Psoas muscle (tissue), 8 donors: ENCODE measurements around the gene AQP11. TPM values are rescaled to one million over a fixed set of nuclear protein-coding genes. Genes with fewer than 3 reads are reported as not detected.

ENCODE experiments used
- ATAC-seq, 4 donors: fragments of 200-7000 bp; cut with Tn5 transposase; one replicate each; pipeline ENCODE4 v1.9.1; 2020; ENCODE audit warnings: moderate library complexity in 3 of 4, mild to moderate bottlenecking in 2 of 4
- DNase-seq, 2 donors: peaks; one replicate each; pipeline ENCODE4 v3.0.0-alpha.2; 2020
- H3K27ac ChIP-seq: fragments of 200-600 bp; one replicate; pipeline ENCODE4 v1.8.0; 2022
- H3K27me3 ChIP-seq, 3 donors: fragments of 200-600 bp in 1 of 3; one replicate each; pipeline versions ENCODE4 v1.6.1 to v1.8.0; 2013 to 2022; ENCODE audit warnings: low read length in 2 of 3, mild to moderate bottlenecking in 2 of 3, moderate library complexity in 1 of 3; ENCODE audit not compliant: insufficient read depth in 3 of 3
- H3K36me3 ChIP-seq, 2 donors: fragments of 200-600 bp in 1 of 2; one replicate each; pipeline versions ENCODE4 v1.6.1 to v1.8.0; 2013 to 2022; ENCODE audit warnings: low read depth in 1 of 2, mild to moderate bottlenecking in 1 of 2, moderate library complexity in 1 of 2; ENCODE audit not compliant: insufficient read depth in 1 of 2
- H3K4me1 ChIP-seq: fragments of 200-600 bp; one replicate; pipeline ENCODE4 v1.8.0; 2022
- H3K4me3 ChIP-seq: fragments of 200-600 bp; one replicate; pipeline ENCODE4 v1.8.0; 2022; ENCODE audit warnings: mild to moderate bottlenecking
- H3K9me3 ChIP-seq: fragments of 200-600 bp; one replicate; pipeline ENCODE4 v1.8.0; 2022
- WGBS, 3 donors: extraction: QIAGEN DNeasy Blood & Tissue Kit; methylation state at CpG; one replicate each; pipeline versions ENCODE4 v1.1.6 to v1.1.7; 2013; 5-methylcytosine and 5-hydroxymethylcytosine counted together
- intact Hi-C, 2 donors: fragments of 100-400 bp; cut with DNase I; formaldehyde crosslinking; loops; one replicate each; pipeline versions ENCODE4 v1.11.0 to v1.14.2; 2022
- polyA plus RNA-seq, 3 donors: library from polyadenylated mRNA; stranded (reverse); fragments of 200-250 nt; gene quantifications; one replicate each; pipeline ENCODE4 v1.2.3, GENCODE V29; 2013
- total RNA-seq, 4 donors: library from RNA; stranded (reverse); fragmentation: NEBNext Ultra II Directional in 2 of 4; extraction: Animal tissue kit (Norgen Biotek cat#: 25700) in 2 of 4; gene quantifications; one replicate each; pipeline versions ENCODE4 v1.2.1 to v1.2.4, GENCODE V29; 2021 to 2023
- TF ChIP-seq, protein P1 (sequence below): fragments of 200-600 bp; IDR thresholded peaks from one replicate; pipeline ENCODE4 v1.8.0; 2022; ENCODE audit warnings: antibody characterized with exemption
- donor health status: healthy with polysubstance abuse.
- donor health status: DM: no; HTN: no; CAD: no; lungs with moderate emphysema.
- donor health status: Bipolar disorder and iron deficiency.
- donor health status: healthy.
- donor health status: DM: yes; HTN: yes; CAD: no.
- donor health status: DM: no; HTN: no; CAD: no.
- donor health status: DM: no; HTN: no; CAD: no.
- donor health status: DM: yes; HTN: yes; CAD: no.

AQP11 gene
- total and polyA plus RNA-seq, 7 donors: 0.40 to 1.9 (median 0.70) TPM

DNA sequence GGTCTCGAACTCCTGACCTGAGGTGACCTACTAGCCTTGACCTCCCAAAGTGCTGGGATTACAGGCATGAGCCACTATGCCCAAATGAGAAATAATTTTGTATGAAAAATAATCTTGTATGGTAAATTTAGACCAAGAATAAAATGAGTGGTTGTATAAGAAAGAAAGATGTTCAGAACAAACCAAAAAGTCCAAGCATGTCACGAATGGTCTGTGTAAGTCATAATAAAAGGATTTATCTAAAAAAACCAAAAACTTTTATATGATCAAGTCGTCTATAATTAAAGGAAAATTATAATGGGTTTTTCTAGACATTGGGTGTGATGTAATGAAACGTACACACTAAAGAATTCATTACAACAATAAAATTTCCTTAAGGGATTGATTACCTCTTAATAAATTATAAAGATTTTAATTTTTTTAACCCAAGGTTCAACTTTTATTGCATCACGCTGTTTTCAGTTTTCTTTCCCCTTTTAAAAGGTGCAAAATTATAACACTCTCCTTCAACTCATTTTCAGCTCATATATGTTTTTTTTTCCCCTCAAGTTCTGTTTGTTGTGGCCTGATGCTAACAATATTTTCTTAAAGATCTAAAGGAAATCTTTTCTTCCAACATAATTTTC is 8.9 kb upstream of the AQP11 start:
- Histone ChIP-seq H3K9me3 (no peaks in the 10 kb centered on the region), H3K4me3 (no peak overlapping the region), H3K36me3 (no peaks in the 10 kb centered on the region), H3K27ac (no peak overlapping the region), H3K27me3 (no peaks in the 10 kb centered on the region), H3K4me1 (no peaks in the 10 kb centered on the region)
- TF ChIP-seq, protein P1, sequence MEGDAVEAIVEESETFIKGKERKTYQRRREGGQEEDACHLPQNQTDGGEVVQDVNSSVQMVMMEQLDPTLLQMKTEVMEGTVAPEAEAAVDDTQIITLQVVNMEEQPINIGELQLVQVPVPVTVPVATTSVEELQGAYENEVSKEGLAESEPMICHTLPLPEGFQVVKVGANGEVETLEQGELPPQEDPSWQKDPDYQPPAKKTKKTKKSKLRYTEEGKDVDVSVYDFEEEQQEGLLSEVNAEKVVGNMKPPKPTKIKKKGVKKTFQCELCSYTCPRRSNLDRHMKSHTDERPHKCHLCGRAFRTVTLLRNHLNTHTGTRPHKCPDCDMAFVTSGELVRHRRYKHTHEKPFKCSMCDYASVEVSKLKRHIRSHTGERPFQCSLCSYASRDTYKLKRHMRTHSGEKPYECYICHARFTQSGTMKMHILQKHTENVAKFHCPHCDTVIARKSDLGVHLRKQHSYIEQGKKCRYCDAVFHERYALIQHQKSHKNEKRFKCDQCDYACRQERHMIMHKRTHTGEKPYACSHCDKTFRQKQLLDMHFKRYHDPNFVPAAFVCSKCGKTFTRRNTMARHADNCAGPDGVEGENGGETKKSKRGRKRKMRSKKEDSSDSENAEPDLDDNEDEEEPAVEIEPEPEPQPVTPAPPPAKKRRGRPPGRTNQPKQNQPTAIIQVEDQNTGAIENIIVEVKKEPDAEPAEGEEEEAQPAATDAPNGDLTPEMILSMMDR: no peak
- WGBS, 3 donors: 79 to 87% (median 84%) methylated on average over 5 of the region's 5 CpGs
- intact Hi-C loops: no loop called here
- ATAC-seq (no peak), DNase-seq (no peak)

DNA sequence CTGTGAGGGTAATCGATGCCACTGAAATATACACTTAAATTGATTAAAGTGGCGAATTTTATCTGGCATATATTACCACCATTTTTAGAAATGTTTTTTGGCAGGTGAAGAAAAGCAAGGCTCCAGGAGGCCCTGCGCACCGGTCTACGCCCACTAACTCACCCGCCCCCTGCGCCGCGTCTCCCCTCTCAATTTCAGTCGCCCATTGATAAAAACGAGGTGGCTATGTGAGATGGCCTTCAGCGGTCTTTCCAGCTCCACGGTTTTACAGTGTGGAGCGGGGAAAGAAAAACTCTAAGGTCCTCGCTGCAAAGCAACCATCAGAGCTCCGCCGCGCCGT is 602 bp upstream of the AQP11 start:
- WGBS, 3 donors: 1 to 2% (median 1%) methylated on average over 19 of the region's 19 CpGs
- no peaks in the 10 kb centered on the region for H3K36me3 ChIP-seq
- H3K9me3 ChIP-seq: no peaks in the 10 kb centered on the region
- peaks cover 5% of the 10 kb centered on the region for H3K4me1 ChIP-seq
- intact Hi-C loops: no loop called here
- H3K27me3 ChIP-seq: no peaks in the 10 kb centered on the region
- TF ChIP-seq, protein P1: no peak
- DNase-seq (no peak), ATAC-seq (peak; percentile 26 to 50 (median 36))
- H3K4me3 ChIP-seq: peak overlapping the region; percentile 70
- H3K27ac ChIP-seq: peak overlapping the region; percentile 78

DNA sequence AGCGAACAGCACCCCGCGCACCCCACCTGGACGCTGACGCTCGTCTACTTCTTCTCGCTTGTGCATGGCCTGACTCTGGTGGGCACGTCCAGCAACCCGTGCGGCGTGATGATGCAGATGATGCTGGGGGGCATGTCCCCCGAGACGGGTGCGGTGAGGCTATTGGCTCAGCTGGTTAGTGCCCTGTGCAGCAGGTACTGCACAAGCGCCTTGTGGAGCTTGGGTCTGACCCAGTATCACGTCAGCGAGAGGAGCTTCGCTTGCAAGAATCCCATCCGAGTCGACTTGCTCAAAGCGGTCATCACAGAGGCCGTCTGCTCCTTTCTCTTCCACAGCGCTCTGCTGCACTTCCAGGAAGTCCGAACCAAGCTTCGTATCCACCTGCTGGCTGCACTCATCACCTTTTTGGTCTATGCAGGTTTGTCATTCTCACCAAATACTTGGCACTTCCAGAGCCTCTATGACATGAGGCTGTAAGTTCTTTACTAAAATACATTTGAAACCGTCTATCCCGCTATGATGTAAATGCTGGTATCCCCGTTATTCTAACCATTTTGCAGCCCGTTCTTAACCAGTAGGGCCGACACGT is 535 bp downstream of the AQP11 start:
- TF ChIP-seq, protein P1: no peak
- Histone ChIP-seq H3K27me3 (no peaks in the 10 kb centered on the region), H3K27ac (peak overlapping the region; percentile 78), H3K4me1 (peaks cover 5% of the 10 kb centered on the region), H3K36me3 (no peaks in the 10 kb centered on the region), H3K4me3 (peak overlapping the region; percentile 70), H3K9me3 (no peaks in the 10 kb centered on the region)
- 3 to 6% (median 5%) methylated on average over 30 to 31 of the region's 31 CpGs for WGBS, 3 donors
- DNase-seq (peak in 1 of 2 donors; percentile 65), ATAC-seq (peak; percentile 13 to 39 (median 23))
- intact Hi-C loops: no loop called here

DNA sequence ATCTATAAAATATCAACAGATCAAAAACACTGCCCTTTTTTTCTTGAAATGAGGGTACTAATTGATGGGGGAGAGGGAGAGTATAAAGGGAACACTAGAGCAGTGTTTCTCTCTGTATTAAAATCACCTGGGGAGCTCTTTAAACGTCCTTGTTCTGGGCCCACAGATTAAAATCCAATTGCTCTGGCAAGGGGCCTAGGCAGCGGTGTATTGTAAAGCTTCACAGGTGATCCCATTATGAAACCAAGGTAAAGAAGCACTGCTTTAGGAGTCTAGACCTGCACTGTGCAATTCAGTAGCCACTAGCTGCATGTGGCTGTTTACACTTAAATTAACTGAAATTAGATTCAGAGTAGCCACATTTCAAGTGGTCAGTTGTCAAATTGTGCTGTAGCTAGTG is 3.0 kb downstream of the AQP11 start:
- TF ChIP-seq, protein P1: no peak
- no peak overlapping the region for H3K4me3 ChIP-seq
- peaks cover 5% of the 10 kb centered on the region for H3K4me1 ChIP-seq
- H3K9me3 ChIP-seq: no peaks in the 10 kb centered on the region
- no peaks in the 10 kb centered on the region for H3K27me3 ChIP-seq
- intact Hi-C loops: no loop called here
- no peaks in the 10 kb centered on the region for H3K36me3 ChIP-seq
- no peak overlapping the region for H3K27ac ChIP-seq
- DNase-seq: no peak
- no peak for ATAC-seq
- 62 to 67% (median 64%) methylated on average over 2 of the region's 2 CpGs for WGBS, 3 donors

- TF ChIP-seq, protein P1: no peak
- H3K4me3 ChIP-seq: no peak overlapping the region
- DNase-seq: no peak
- H3K9me3 ChIP-seq: no peaks in the 10 kb centered on the region
- intact Hi-C loops: no loop called here
- H3K4me1 ChIP-seq: peaks cover under 1% of the 10 kb centered on the region
- no peaks in the 10 kb centered on the region for H3K27me3 ChIP-seq
- H3K36me3 ChIP-seq: no peaks in the 10 kb centered on the region
- no peak overlapping the region for H3K27ac ChIP-seq
- ATAC-seq: no peak
Measured at GRCh38 chr11:77593883-77594282, 4.1 kb downstream of the AQP11 start.
